HG03175 (cell line): ENCODE data around the gene GHITM.
"Not testable (repeated sequence)": the region's sequence is repeated elsewhere in the genome, so short reads cannot be mapped to it uniquely, and the experiment has no call there.

Experiments used
- ATAC-seq: cut with Tn5 transposase; IDR thresholded peaks from one replicate; pipeline ENCODE4 v1.9.1; 2021; ENCODE audit warnings: mild to moderate bottlenecking, moderate library complexity; ENCODE audit not compliant: unreplicated experiment

Gene GHITM

GRCh38 chr10:84140036-84140379 lies 699 bp downstream of the GHITM start:
- ATAC-seq: peak; percentile 0

- ATAC-seq: no peak
Observed at GRCh38 chr10:84147347-84147746, 8.0 kb downstream of the GHITM start.

GRCh38 chr10:84148006-84148597 lies 8.8 kb downstream of the GHITM start:
- peak; percentile 69 for ATAC-seq

GRCh38 chr10:84149854-84150253 lies 10.5 kb downstream of the GHITM start:
- no peak for ATAC-seq

- ATAC-seq: no peak
Observed at GRCh38 chr10:84152769-84153168, 13.5 kb downstream of the GHITM start.

- no peak for ATAC-seq
Observed at GRCh38 chr10:84155521-84155920, 16.2 kb downstream of the GHITM start.

GRCh38 chr10:84156009-84156408 lies 16.7 kb downstream of the GHITM start:
- no peak for ATAC-seq

GRCh38 chr10:84156768-84157167 lies 17.5 kb downstream of the GHITM start:
- ATAC-seq: no peak

GRCh38 chr10:84158061-84158460 lies 18.8 kb downstream of the GHITM start:
- ATAC-seq: no peak

GRCh38 chr10:84158550-84158949 lies 19.2 kb downstream of the GHITM start:
- no peak for ATAC-seq

GRCh38 chr10:84159076-84159685 lies 19.9 kb downstream of the GHITM start:
- ATAC-seq: no peak

- no peak for ATAC-seq
Observed at GRCh38 chr10:84160663-84161362, 21.5 kb downstream of the GHITM start.

GRCh38 chr10:84163996-84164395 lies 24.7 kb downstream of the GHITM start:
- ATAC-seq: no peak

GRCh38 chr10:84164442-84164841 lies 25.1 kb downstream of the GHITM start:
- no peak for ATAC-seq

GRCh38 chr10:84166620-84167288 lies 27.4 kb downstream of the GHITM start:
- ATAC-seq: peak; percentile 44

- ATAC-seq: peak; percentile 22
Observed at GRCh38 chr10:84167289-84167653, 28.0 kb downstream of the GHITM start.

- ATAC-seq: not testable (repeated sequence)
Observed at GRCh38 chr10:84168382-84168781, 29.1 kb downstream of the GHITM start.

GRCh38 chr10:84171237-84171636 lies 31.9 kb downstream of the GHITM start:
- not testable (repeated sequence) for ATAC-seq

- peak; percentile 32 for ATAC-seq
Observed at GRCh38 chr10:84171700-84172466, 32.6 kb downstream of the GHITM start.

- ATAC-seq: peak; percentile 57
Observed at GRCh38 chr10:84172467-84173356, 33.4 kb downstream of the GHITM start.
